DOHH2 (cell line): ENCODE results near the gene ZBTB9.

Source experiments
- H3F3A ChIP-seq: fragments of 200-600 bp; sonication (generic), shearing (Covaris generic); 2 replicates; pipeline ENCODE4 v1.6.0; 2016; ENCODE audit warnings: antibody characterized with exemption, mild to moderate bottlenecking; ENCODE audit not compliant: control insufficient read depth, insufficient read depth
- H3K27ac ChIP-seq: fragments of 200-600 bp; sonication (generic); 2 replicates; pipeline ENCODE4 v1.5.1; 2014; ENCODE audit warnings: low read depth, mild to moderate bottlenecking, low read length, moderate library complexity
- H3K27me3 ChIP-seq: fragments of 200-600 bp; sonication (generic); 2 replicates; pipeline ENCODE4 v1.6.1; 2014; ENCODE audit warnings: mild to moderate bottlenecking, low read length, mixed read lengths; ENCODE audit not compliant: control insufficient read depth
- H3K36me3 ChIP-seq: fragments of 200-600 bp; sonication (generic); 2 replicates; pipeline ENCODE4 v1.6.1; 2014; ENCODE audit warnings: mild to moderate bottlenecking, low read length, moderate library complexity, mixed read lengths; ENCODE audit not compliant: control insufficient read depth
- H3K4me1 ChIP-seq: fragments of 200-600 bp; sonication (generic); 2 replicates; pipeline ENCODE4 v1.6.1; 2014; ENCODE audit warnings: mild to moderate bottlenecking, low read length, mixed read lengths; ENCODE audit not compliant: control insufficient read depth
- H3K4me2 ChIP-seq: fragments of 200-600 bp; sonication (generic); 2 replicates; pipeline ENCODE4 v1.6.0; 2014; ENCODE audit warnings: mild to moderate bottlenecking, low read length, moderate library complexity
- H3K4me3 ChIP-seq: fragments of 200-600 bp; sonication (generic); 2 replicates; pipeline ENCODE4 v1.5.1; 2014; ENCODE audit warnings: mild to moderate bottlenecking, low read length, mixed read lengths
- H3K79me2 ChIP-seq: fragments of 200-600 bp; sonication (generic); 2 replicates; pipeline ENCODE4 v1.6.1; 2014; ENCODE audit warnings: mild to moderate bottlenecking, low read length, mixed read lengths; ENCODE audit not compliant: control insufficient read depth
- H3K9me2 ChIP-seq: fragments of 200-600 bp; sonication (generic); replicated peaks from 2 replicates; pipeline ENCODE4 v1.6.1; 2014; ENCODE audit warnings: mild to moderate bottlenecking, low read length, mixed read lengths; ENCODE audit not compliant: control insufficient read depth
- H3K9me3 ChIP-seq: fragments of 200-600 bp; sonication (generic); 2 replicates; pipeline ENCODE4 v1.6.1; 2014; ENCODE audit warnings: antibody characterized with exemption, low read length, mixed read lengths; ENCODE audit not compliant: control insufficient read depth, insufficient read depth
- H4K20me1 ChIP-seq: fragments of 200-600 bp; sonication (generic); 2 replicates; pipeline ENCODE4 v1.6.0; 2014; ENCODE audit warnings: low read depth, mild to moderate bottlenecking, antibody characterized with exemption, low read length, moderate library complexity; ENCODE audit not compliant: control insufficient read depth, insufficient read depth
- CTCF ChIP-seq: fragments of 200-600 bp; sonication (generic); IDR thresholded peaks from one replicate; pipeline ENCODE4 v1.5.1; 2014; ENCODE audit warnings: antibody characterized with exemption, mild to moderate bottlenecking, low read depth, low read length; ENCODE audit not compliant: poor library complexity, severe bottlenecking
- EZH2phosphoT487 ChIP-seq: fragments of 200-600 bp; sonication (generic); IDR thresholded peaks from 2 replicates; pipeline ENCODE4 v1.6.1; 2017; ENCODE audit warnings: borderline replicate concordance, mild to moderate bottlenecking, antibody characterized with exemption, low read length, moderate library complexity, mixed read lengths

Gene ZBTB9

GRCh38 chr6:33425668-33426577, 28.5 kb upstream of the ZBTB9 start:
- Histone ChIP-seq H3K4me3 (peak overlapping the region; percentile 81), H3K27ac (peak overlapping the region; percentile 91), H3K36me3 (no peaks in the 10 kb centered on the region), H3K27me3 (peaks cover 5% of the 10 kb centered on the region; the same call in 1 of the 2 replicates), H3K79me2 (peaks cover 44% of the 10 kb centered on the region), H3K4me2 (peak overlapping the region; percentile 93), H3K4me1 (peaks cover 46% of the 10 kb centered on the region), H3K9me2 (no peaks in the 10 kb centered on the region), H4K20me1 (no peaks in the 10 kb centered on the region), H3K9me3 (no peaks in the 10 kb centered on the region), H3F3A (peaks cover 37% of the 10 kb centered on the region)
- TF ChIP-seq CTCF (peak; percentile 72), EZH2phosphoT487 (no peak)

GRCh38 chr6:33426590-33427511, 27.5 kb upstream of the ZBTB9 start:
- H3K27me3 ChIP-seq, result 0 out of 2 replicates have a peak, but pooled peaks cover 2% of the 10 kb centered on the region
- peak overlapping the region; percentile 81 for H3K4me3 ChIP-seq
- H4K20me1 ChIP-seq, result no peaks in the 10 kb centered on the region
- peaks cover 35% of the 10 kb centered on the region for H3F3A ChIP-seq
- peaks cover 56% of the 10 kb centered on the region for H3K4me1 ChIP-seq
- H3K79me2 ChIP-seq, result peaks cover 52% of the 10 kb centered on the region
- H3K4me2 ChIP-seq, result peak overlapping the region; percentile 93
- no peaks in the 10 kb centered on the region for H3K9me2 ChIP-seq
- peak overlapping the region; percentile 91 for H3K27ac ChIP-seq
- H3K36me3 ChIP-seq, result no peaks in the 10 kb centered on the region
- TF ChIP-seq CTCF, result no peak
- no peak for TF ChIP-seq EZH2phosphoT487
- no peaks in the 10 kb centered on the region for H3K9me3 ChIP-seq

- Histone ChIP-seq H3K27me3 (0 out of 2 replicates have a peak, but pooled peaks cover 2% of the 10 kb centered on the region), H3K36me3 (peaks cover 2% of the 10 kb centered on the region; the same call in 1 of the 2 replicates), H3K4me2 (peak overlapping the region; percentile 97), H3K9me2 (no peaks in the 10 kb centered on the region), H3K9me3 (no peaks in the 10 kb centered on the region), H3K4me1 (peaks cover 64% of the 10 kb centered on the region), H4K20me1 (no peaks in the 10 kb centered on the region), H3K79me2 (peaks cover 57% of the 10 kb centered on the region), H3F3A (peaks cover 33% of the 10 kb centered on the region), H3K27ac (peak overlapping the region; percentile 91), H3K4me3 (peak overlapping the region; percentile 81)
- TF ChIP-seq CTCF (no peak), EZH2phosphoT487 (no peak)
Measured at GRCh38 chr6:33427585-33428223, 26.7 kb upstream of the ZBTB9 start.
